HL-60 (cell line): Measurements from ENCODE around the gene CDYL.

Source experiments
- DNase-seq, 2 experiments: peaks; one replicate each; pipeline ENCODE4 v3.0.0-alpha.2; 2010 to 2020; ENCODE audit warnings: low read depth in 1 of 2, low spot score in 1 of 2
- H3K27ac ChIP-seq: fragments of 250-450 bp; sonication (Bioruptor Pico); replicated peaks from 2 replicates; pipeline ENCODE4 v1.5.1; 2020; ENCODE audit warnings: mild to moderate bottlenecking, moderate library complexity
- H3K27me3 ChIP-seq: fragments of 250-450 bp; sonication (Bioruptor Pico); 2 replicates; pipeline ENCODE4 v1.5.1; 2021; ENCODE audit warnings: mild to moderate bottlenecking, moderate library complexity; ENCODE audit not compliant: insufficient read depth, poor library complexity, severe bottlenecking
- H3K4me3 ChIP-seq: replicated peaks from 2 replicates; pipeline ENCODE4 v1.5.1; 2011; ENCODE audit warnings: mild to moderate bottlenecking, control low read depth, low read length; ENCODE audit not compliant: insufficient read depth
- CTCF ChIP-seq: IDR thresholded peaks from one replicate; pipeline ENCODE4 v1.5.1; 2011; ENCODE audit warnings: low read length, control low read depth, inconsistent platforms; ENCODE audit not compliant: insufficient read depth
- GABPA ChIP-seq: IDR thresholded peaks from 2 replicates; pipeline ENCODE4 v1.6.1; 2012; ENCODE audit warnings: low read depth
- POLR2AphosphoS5 ChIP-seq: IDR thresholded peaks from 2 replicates; pipeline ENCODE4 v1.6.1; 2012; ENCODE audit warnings: low read depth
- REST ChIP-seq: IDR thresholded peaks from 2 replicates; pipeline ENCODE4 v1.6.1; 2012; ENCODE audit warnings: low read depth; ENCODE audit not compliant: insufficient replicate concordance
- SPI1 ChIP-seq: IDR thresholded peaks from 2 replicates; pipeline ENCODE4 v1.6.1; 2012; ENCODE audit warnings: low read depth, mild to moderate bottlenecking, borderline replicate concordance

Gene CDYL

GRCh38 chr6:4948781-4949450, 172.7 kb downstream of the CDYL start:
- H3K27ac ChIP-seq: no peak overlapping the region
- no peak for DNase-seq
- TF ChIP-seq GABPA (no peak), SPI1 (no peak), POLR2AphosphoS5 (no peak), REST (no peak)
- H3K4me3 ChIP-seq: no peak overlapping the region
- H3K27me3 ChIP-seq: no peaks in the 10 kb centered on the region

- DNase-seq: no peak
- TF ChIP-seq CTCF: no peak
- no peak for TF ChIP-seq POLR2AphosphoS5
- no peak for TF ChIP-seq SPI1
- no peak for TF ChIP-seq GABPA
- no peak for TF ChIP-seq REST
- no peaks in the 10 kb centered on the region for H3K27me3 ChIP-seq
- no peak overlapping the region for H3K4me3 ChIP-seq
- H3K27ac ChIP-seq: no peak overlapping the region
Observed at GRCh38 chr6:4950076-4950475, 173.9 kb downstream of the CDYL start.

GRCh38 chr6:4950836-4951533, 174.8 kb downstream of the CDYL start:
- Histone ChIP-seq H3K27me3 (no peaks in the 10 kb centered on the region), H3K4me3 (no peak overlapping the region), H3K27ac (no peak overlapping the region)
- TF ChIP-seq CTCF (no peak), REST (no peak), SPI1 (no peak)
- no peak for DNase-seq
